ENCODE results near the gene KLK6.

GRCh38 chr19:50974702-50975556, 5.5 kb upstream of the KLK6 start:
- TF ChIP-seq, protein P1, sequence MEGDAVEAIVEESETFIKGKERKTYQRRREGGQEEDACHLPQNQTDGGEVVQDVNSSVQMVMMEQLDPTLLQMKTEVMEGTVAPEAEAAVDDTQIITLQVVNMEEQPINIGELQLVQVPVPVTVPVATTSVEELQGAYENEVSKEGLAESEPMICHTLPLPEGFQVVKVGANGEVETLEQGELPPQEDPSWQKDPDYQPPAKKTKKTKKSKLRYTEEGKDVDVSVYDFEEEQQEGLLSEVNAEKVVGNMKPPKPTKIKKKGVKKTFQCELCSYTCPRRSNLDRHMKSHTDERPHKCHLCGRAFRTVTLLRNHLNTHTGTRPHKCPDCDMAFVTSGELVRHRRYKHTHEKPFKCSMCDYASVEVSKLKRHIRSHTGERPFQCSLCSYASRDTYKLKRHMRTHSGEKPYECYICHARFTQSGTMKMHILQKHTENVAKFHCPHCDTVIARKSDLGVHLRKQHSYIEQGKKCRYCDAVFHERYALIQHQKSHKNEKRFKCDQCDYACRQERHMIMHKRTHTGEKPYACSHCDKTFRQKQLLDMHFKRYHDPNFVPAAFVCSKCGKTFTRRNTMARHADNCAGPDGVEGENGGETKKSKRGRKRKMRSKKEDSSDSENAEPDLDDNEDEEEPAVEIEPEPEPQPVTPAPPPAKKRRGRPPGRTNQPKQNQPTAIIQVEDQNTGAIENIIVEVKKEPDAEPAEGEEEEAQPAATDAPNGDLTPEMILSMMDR (IDR thresholded peaks at IDR 0.05) = no peak
- no peak for TF ChIP-seq POLR2A (IDR thresholded peaks at IDR 0.05)
